Caki2 (cell line): ENCODE results near the gene KRT27. TPM values are rescaled to one million over a fixed set of nuclear protein-coding genes. Genes with fewer than 3 reads are reported as not detected.
A peak's percentile ranks its signal among the peaks of the same experiment; 100 is the strongest.

Experiments
- DNase-seq: peaks from one replicate; pipeline ENCODE4 v3.0.0-alpha.2; 2015; ENCODE audit warnings: low read depth
- in situ Hi-C: cut with HindIII; loops from 2 replicates; pipeline ENCODE4 v1.10.0; 2016; ENCODE audit warnings: low sequenced_read_pairs, low pct_unique_long_range_greater_than_20kb, mixed read lengths
- total RNA-seq: library from RNA; depleted of rRNA; stranded (reverse); fragments of >200 nt; shearing (Covaris generic); gene quantifications from 2 replicates; pipeline ENCODE4 v1.2.3, GENCODE V29; 2014; ENCODE audit warnings: low replicate concordance; rRNA removed

The KRT27 gene, protein sequence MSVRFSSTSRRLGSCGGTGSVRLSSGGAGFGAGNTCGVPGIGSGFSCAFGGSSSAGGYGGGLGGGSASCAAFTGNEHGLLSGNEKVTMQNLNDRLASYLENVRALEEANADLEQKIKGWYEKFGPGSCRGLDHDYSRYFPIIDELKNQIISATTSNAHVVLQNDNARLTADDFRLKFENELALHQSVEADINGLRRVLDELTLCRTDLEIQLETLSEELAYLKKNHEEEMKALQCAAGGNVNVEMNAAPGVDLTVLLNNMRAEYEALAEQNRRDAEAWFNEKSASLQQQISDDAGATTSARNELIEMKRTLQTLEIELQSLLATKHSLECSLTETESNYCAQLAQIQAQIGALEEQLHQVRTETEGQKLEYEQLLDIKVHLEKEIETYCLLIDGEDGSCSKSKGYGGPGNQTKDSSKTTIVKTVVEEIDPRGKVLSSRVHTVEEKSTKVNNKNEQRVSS
- not detected in 2 replicates for total RNA-seq

- DNase-seq = no peak
- in situ Hi-C loops = no loop called here
Measured at GRCh38 chr17:40782450-40782849, at the start of gene KRT27. TSS of gene KRT27 (minus strand) at chr17:40782550. CDS start at chr17:40782493, 57 bp downstream.

GRCh38 chr17:40830085-40830776 lies 47.9 kb upstream of the KRT27 start:
- no peak for DNase-seq
- in situ Hi-C loops = no loop called here

DNA sequence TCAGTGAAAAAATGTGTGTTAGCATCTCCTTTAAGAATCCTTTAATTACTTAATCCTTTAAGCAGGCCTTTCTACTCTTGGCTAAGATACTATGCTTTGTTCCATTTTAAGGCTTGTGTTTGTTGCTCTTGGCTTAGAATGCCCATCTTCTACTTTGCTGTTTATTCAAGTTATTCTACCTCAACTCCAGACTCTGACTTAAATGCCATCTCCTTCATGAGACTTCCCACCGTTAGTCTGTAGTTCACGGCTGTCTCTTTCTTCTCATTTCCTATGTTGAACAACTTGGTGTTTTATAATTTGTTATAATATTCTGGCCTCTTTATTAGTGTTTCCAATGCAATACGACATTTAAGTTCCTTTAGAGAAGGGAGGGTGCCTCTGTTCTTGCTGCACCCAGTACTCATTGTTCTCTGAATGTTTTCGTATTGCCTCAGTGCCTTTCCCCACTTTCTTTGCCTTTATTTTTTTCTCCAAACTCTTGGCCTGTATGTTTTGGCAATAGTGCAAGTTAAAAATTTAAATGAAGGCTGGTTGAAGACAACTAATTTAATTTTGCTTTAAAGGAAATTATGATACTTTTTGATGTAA lies 46.2 kb upstream of the KRT27 start:
- no peak for DNase-seq
- in situ Hi-C loops = no loop called here

DNA sequence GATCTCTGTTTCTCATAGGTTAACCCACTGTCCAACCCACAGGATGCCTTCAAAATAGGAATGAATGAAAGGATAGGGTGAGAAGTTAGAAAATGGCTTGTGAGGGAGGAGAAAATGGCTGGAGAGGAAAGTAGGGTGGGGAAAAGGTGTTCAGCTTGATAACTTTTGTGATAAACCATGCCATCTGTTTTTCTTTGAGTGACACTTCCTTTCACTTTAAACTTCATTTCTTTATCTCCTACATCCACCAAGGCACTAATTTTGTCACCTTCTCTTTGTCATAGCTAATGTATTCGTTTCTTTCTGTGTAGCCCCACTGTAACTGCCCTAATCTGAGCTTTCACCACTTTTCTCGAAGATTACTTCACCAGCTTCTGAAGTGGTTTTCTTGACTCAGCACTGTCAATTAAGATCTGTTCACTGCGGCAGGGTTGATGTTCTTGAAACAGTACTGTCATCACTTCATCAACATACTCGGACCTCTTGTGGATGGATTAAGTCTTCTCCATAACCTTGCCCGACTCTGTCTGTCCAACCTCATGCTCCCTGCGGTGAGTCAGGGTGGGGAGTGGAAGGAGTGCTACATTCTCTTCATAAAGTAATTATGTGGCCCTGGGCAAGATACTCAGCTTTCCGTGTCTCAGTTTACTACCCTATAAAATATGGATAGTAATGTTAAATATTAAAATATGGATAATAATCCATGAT lies 45.5 kb upstream of the KRT27 start:
- peak; percentile 67 for DNase-seq
- in situ Hi-C loops = no loop called here

- in situ Hi-C loops = no loop called here
- DNase-seq = peak; percentile 36
Measured at GRCh38 chr17:40825599-40825998, 43.2 kb upstream of the KRT27 start.

- in situ Hi-C loops = no loop called here
- DNase-seq = no peak
Measured at GRCh38 chr17:40824015-40824832, 41.9 kb upstream of the KRT27 start.

- DNase-seq = no peak
- in situ Hi-C loops = no loop called here
Measured at GRCh38 chr17:40822132-40822812, 39.9 kb upstream of the KRT27 start, which contains the start of gene KRT10. TSS of gene KRT10 (minus strand) at chr17:40822614. CDS start at chr17:40822585, 29 bp downstream.

GRCh38 chr17:40821536-40821935 lies 39.2 kb upstream of the KRT27 start:
- in situ Hi-C loops = no loop called here
- DNase-seq = no peak

DNA sequence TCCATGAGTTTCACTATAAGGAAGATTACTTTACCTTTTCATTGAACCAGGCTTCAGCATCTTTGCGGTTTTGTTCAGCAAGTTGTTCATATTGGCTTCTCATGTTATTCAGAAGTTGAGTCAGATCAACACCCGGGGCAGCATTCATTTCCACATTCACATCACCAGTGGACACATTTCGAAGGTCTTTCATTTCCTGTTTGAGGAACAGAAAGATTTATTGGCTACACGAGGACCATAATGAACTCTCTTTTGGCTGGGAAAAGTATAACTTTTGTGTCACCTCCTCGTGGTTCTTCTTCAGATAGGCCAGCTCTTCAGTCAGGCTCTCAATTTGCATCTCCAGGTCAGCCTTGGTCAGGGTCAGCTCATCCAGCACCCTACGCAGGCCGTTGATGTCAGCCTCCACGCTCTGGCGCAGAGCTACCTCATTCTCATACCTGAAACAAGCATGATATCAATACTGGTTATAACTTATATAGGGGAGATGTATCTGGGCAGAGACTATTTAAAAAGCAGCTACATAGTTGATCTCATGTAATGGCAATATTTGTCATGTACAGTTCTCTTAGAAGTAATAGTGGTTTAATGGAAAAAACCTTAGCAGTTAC lies 38.0 kb upstream of the KRT27 start:
- in situ Hi-C loops = no loop called here
- no peak for DNase-seq

- peak; percentile 12 for DNase-seq
- in situ Hi-C loops = no loop called here
Measured at GRCh38 chr17:40819528-40820125, 37.3 kb upstream of the KRT27 start.

GRCh38 chr17:40818733-40819527 lies 36.6 kb upstream of the KRT27 start:
- in situ Hi-C loops = no loop called here
- peak; percentile 85 for DNase-seq

GRCh38 chr17:40818343-40818732 lies 36.0 kb upstream of the KRT27 start:
- no peak for DNase-seq
- in situ Hi-C loops = no loop called here

- no peak for DNase-seq
- in situ Hi-C loops = no loop called here
Measured at GRCh38 chr17:40817103-40817682, 34.8 kb upstream of the KRT27 start.

DNA sequence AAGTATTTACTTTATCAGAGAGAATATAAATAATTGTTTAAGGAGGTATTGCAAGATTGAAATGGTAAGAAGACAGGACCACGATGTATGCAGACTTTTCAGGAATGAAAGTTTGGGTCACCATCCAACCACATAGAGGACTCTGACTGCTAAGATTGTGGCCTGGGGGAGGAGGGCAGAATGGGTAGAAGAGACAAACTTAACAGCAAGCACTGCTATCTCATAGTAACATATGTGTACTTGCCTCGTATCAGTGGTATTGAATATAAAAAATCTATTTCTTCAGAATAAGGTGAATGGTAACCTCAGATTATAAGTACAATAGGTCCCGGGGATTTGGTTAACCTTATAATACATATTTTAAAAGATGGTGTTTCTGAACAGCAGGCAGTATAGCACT lies 34.2 kb upstream of the KRT27 start:
- no peak for DNase-seq
- in situ Hi-C loops = no loop called here

DNA sequence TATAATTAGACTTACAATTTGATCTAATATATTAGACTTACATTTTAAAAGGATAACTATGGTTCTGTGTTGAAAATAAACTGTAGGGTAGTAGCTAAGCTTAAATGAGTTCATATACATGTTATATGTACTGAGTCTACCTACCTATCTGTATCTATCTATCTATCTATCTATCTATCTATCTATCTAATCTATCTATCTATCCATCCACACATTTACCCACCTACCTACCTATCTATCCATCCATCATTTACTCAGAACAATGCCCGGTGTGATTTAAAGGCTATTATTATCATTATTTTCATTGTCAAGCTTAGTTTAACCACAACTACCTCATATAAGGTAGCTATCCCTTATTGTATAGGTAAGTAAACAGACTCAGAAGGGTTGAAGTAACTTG lies 33.0 kb upstream of the KRT27 start:
- DNase-seq = no peak
- in situ Hi-C loops = no loop called here
